Measurements from ENCODE around the gene RHEB.

The RHEB gene

GRCh38 chr7:151423226-151423625 is 96.5 kb downstream of the RHEB start:
- FAIRE-seq (no peak), DNase-seq (ENCODE audit: insufficient read length, low spot score) (no peak)

GRCh38 chr7:151422212-151422611 is 97.5 kb downstream of the RHEB start:
- no peak for FAIRE-seq
- no peak for DNase-seq (ENCODE audit: insufficient read length, low spot score)

DNA sequence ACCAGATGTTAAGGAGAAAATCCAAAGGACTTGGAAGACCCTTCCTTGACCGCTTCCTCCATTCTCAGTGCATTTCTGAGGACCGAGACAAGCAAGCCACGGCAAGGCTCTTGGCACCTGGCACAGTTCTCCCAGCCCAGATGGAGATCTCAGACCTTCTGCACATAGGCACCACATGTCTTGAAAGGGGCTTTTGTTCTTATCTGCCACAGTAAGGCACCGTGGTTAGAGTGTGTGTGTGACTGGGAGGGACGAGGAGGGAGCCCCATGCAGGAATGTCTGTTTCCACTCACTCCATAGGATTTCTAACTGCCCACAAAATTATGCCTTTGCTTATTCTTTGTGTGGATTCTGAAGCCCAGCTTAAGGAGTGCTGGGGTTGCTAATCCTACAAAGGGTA is 99.6 kb downstream of the RHEB start:
- FAIRE-seq: no peak
- no peak for DNase-seq (ENCODE audit: insufficient read length, low spot score)

DNA sequence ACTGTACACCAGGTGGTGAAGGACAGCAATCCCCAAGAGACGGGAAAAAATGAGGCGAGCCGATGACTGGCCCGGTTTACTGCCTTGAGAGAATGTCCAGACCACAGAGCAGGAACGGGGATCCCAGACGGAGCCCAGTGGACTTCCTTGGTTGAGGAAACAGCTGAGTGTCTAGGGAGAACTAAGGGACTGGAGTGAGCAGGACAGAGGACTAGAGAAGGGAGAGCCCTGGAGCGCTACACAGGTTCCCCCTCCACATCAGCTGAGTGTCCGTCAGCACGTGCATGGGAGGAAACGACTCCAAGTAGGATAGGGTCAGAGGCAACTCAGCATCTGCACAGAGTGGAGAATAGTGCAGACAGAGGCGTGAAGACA is 102.8 kb downstream of the RHEB start:
- DNase-seq (ENCODE audit: insufficient read length, low spot score) (no peak), FAIRE-seq (no peak)

GRCh38 chr7:151416112-151416940 is 103.4 kb downstream of the RHEB start:
- DNase-seq (ENCODE audit: insufficient read length, low spot score) (no peak), FAIRE-seq (no peak)
